ENCODE results near the gene MDFI.
"Not testable (repeated sequence)": the region's sequence is repeated elsewhere in the genome, so short reads cannot be mapped to it uniquely, and the experiment has no call there.

The MDFI gene

GRCh38 chr6:41602864-41603608 lies 35.2 kb upstream of the MDFI start:
- DNase-seq = peak; percentile 69 to 75

GRCh38 chr6:41604006-41604405 lies 34.3 kb upstream of the MDFI start:
- DNase-seq = no peak

- no peak for DNase-seq
These were observed 32.6 kb upstream of the MDFI start for GRCh38 chr6:41605649-41606048.

GRCh38 chr6:41607036-41607435 lies 31.2 kb upstream of the MDFI start:
- no peak for DNase-seq

- DNase-seq = no peak
These were observed 30.5 kb upstream of the MDFI start for GRCh38 chr6:41607736-41608135.

- DNase-seq = no peak
These were observed 29.7 kb upstream of the MDFI start for GRCh38 chr6:41608443-41609151.

- no peak for DNase-seq
These were observed 23.6 kb upstream of the MDFI start for GRCh38 chr6:41614715-41615114.

- no peak for DNase-seq
These were observed 23.0 kb upstream of the MDFI start for GRCh38 chr6:41615311-41615710.

GRCh38 chr6:41618598-41618997 lies 19.7 kb upstream of the MDFI start:
- no peak for DNase-seq

- not testable (repeated sequence) for DNase-seq
These were observed 19.1 kb upstream of the MDFI start for GRCh38 chr6:41619193-41619592.

GRCh38 chr6:41621367-41621766 lies 16.9 kb upstream of the MDFI start:
- DNase-seq = no peak

GRCh38 chr6:41621802-41622201 lies 16.5 kb upstream of the MDFI start:
- no peak for DNase-seq

GRCh38 chr6:41622206-41622988 lies 15.9 kb upstream of the MDFI start:
- DNase-seq = no peak

GRCh38 chr6:41623330-41623729 lies 14.9 kb upstream of the MDFI start:
- no peak for DNase-seq

- no peak for DNase-seq
These were observed 13.5 kb upstream of the MDFI start for GRCh38 chr6:41624621-41625380.

GRCh38 chr6:41625442-41625841 lies 12.8 kb upstream of the MDFI start:
- DNase-seq = no peak

GRCh38 chr6:41626022-41626421 lies 12.2 kb upstream of the MDFI start:
- no peak for DNase-seq

GRCh38 chr6:41626917-41627316 lies 11.4 kb upstream of the MDFI start:
- DNase-seq = no peak

GRCh38 chr6:41629128-41629527 lies 9.1 kb upstream of the MDFI start:
- DNase-seq = no peak

GRCh38 chr6:41630069-41630468 lies 8.2 kb upstream of the MDFI start:
- no peak for DNase-seq

- DNase-seq = no peak
These were observed 7.3 kb upstream of the MDFI start for GRCh38 chr6:41630946-41631345.

- no peak for DNase-seq
These were observed 5.1 kb upstream of the MDFI start for GRCh38 chr6:41633056-41633634.

- DNase-seq = no peak
These were observed 3.6 kb upstream of the MDFI start for GRCh38 chr6:41634657-41635056.

Measured in hippocampal formation (tissue), 2 donors.